HS-27A (cell line): ENCODE data around the gene KCNJ10.

Experiments used
- DNase-seq: peaks from one replicate; pipeline ENCODE4 v3.0.0-alpha.2; 2012; ENCODE audit warnings: low read depth, missing footprints

The KCNJ10 gene

GRCh38 chr1:160024195-160024905 is 45.6 kb downstream of the KCNJ10 start:
- no peak for DNase-seq

- no peak for DNase-seq
Observed at GRCh38 chr1:160022330-160023310, 47.3 kb downstream of the KCNJ10 start.

GRCh38 chr1:160021376-160022074 is 48.4 kb downstream of the KCNJ10 start:
- DNase-seq, result no peak

- DNase-seq, result no peak
Observed at GRCh38 chr1:160020196-160020595, 49.8 kb downstream of the KCNJ10 start.

GRCh38 chr1:160018900-160019299 is 51.1 kb downstream of the KCNJ10 start:
- no peak for DNase-seq

- no peak for DNase-seq
Observed at GRCh38 chr1:160018347-160018746, 51.6 kb downstream of the KCNJ10 start.

GRCh38 chr1:160017592-160017991 is 52.4 kb downstream of the KCNJ10 start:
- DNase-seq, result no peak

- no peak for DNase-seq
Observed at GRCh38 chr1:160011781-160012180, 58.2 kb downstream of the KCNJ10 start.

- DNase-seq, result no peak
Observed at GRCh38 chr1:160009801-160010200, 60.2 kb downstream of the KCNJ10 start.

- DNase-seq, result no peak
Observed at GRCh38 chr1:160009081-160009480, 60.9 kb downstream of the KCNJ10 start.

- no peak for DNase-seq
Observed at GRCh38 chr1:160007577-160008200, 62.3 kb downstream of the KCNJ10 start.

- no peak for DNase-seq
Observed at GRCh38 chr1:160006312-160006940, 63.5 kb downstream of the KCNJ10 start.

- DNase-seq, result no peak
Observed at GRCh38 chr1:160005070-160005469, 64.9 kb downstream of the KCNJ10 start.

GRCh38 chr1:160004425-160004824 is 65.5 kb downstream of the KCNJ10 start:
- no peak for DNase-seq

- DNase-seq, result no peak
Observed at GRCh38 chr1:160004001-160004400, 66.0 kb downstream of the KCNJ10 start.

GRCh38 chr1:160001440-160001839 is 68.5 kb downstream of the KCNJ10 start:
- DNase-seq, result no peak

GRCh38 chr1:159999204-159999603 is 70.8 kb downstream of the KCNJ10 start:
- DNase-seq, result no peak

- DNase-seq, result peak; percentile 77
Observed at GRCh38 chr1:159996653-159997052, 73.3 kb downstream of the KCNJ10 start.

- DNase-seq, result no peak
Observed at GRCh38 chr1:159994896-159995295, 75.1 kb downstream of the KCNJ10 start.

- no peak for DNase-seq
Observed at GRCh38 chr1:159993911-159994310, 76.0 kb downstream of the KCNJ10 start.

GRCh38 chr1:159992161-159992560 is 77.8 kb downstream of the KCNJ10 start:
- DNase-seq, result no peak

GRCh38 chr1:159991513-159991912 is 78.4 kb downstream of the KCNJ10 start:
- no peak for DNase-seq
